ENCODE measurements around the gene SUN2.

SUN2 gene

GRCh38 chr22:38689651-38690050, 66.1 kb downstream of the SUN2 start:
- no peak for DNase-seq

- DNase-seq, result no peak
Measured at GRCh38 chr22:38685761-38686160, 70.0 kb downstream of the SUN2 start.

- DNase-seq, result no peak
Measured at GRCh38 chr22:38684895-38685294, 70.9 kb downstream of the SUN2 start.
